ENCODE results near the gene FADS3. TPM values are rescaled to one million over a fixed set of nuclear protein-coding genes. Genes with fewer than 3 reads are reported as not detected.

Gene FADS3
- total and polyA plus RNA-seq, 9 of the 15 experiments (the other 6 are each of a cell fraction or from before 2014, with no cell fraction given), result 0.97 to 148 (median 92.7) TPM

DNA sequence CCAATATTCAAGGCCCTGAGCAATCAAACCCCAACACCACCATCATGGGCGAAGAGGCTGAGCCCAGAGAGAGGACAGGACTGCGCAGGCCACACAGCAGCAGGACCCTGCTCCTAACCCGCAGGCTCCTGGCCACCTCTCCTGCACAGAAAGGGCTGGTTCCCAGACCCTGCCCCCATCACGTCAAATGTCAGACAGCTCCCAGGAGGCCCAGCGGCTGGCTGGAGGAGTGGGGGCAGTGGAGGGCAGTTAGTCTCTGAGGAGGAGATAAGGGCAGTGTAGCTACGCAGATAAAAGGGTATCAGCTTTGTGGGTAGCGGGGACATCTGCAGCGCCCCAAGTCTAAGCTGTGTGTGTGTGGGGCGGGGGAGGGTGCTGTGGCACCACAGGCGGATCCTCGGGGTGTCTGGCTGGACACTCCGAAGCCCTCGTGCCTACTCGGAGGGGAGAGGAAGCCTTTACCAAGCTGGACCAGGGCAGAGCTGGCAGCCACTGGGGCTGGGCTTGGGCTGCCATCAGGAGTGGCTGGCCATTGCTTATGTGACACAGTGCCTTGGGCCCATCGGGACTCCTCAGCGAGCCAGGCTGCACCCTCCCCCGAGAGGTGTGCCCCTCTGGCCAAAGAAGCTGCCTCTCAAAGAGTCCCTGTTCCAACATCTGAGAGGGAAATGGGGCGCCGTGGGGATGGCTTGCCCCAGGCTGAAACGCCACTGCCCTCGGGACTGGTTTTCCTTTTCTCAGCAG, 21.5 kb downstream of the FADS3 start (continued):
- TF ChIP-seq YY1 (IDR thresholded peaks at IDR 0.05; ENCODE audit: borderline replicate concordance in 1 of 3, control insufficient read depth in 1 of 3, extremely low read depth in 1 of 3, insufficient read depth in 3 of 3, insufficient read length in 1 of 3, insufficient replicate concordance in 2 of 3, low read depth in 1 of 3, low read length in 2 of 3) (peak in 1 of 3 experiments; percentile 66), ZBTB11 (CRISPR knock-in tag; IDR thresholded peaks at IDR 0.05) (peak in 1 of 3 experiments; percentile 78; a peak in 2 of 6 replicates), ZNF592 (IDR thresholded peaks at IDR 0.05) (peak; percentile 98), POLR3A (IDR thresholded peaks at IDR 0.05; ENCODE audit: borderline replicate concordance, extremely low read depth, insufficient read depth, insufficient read length) (no peak), NKRF (IDR thresholded peaks at IDR 0.05; ENCODE audit: borderline replicate concordance) (no peak), RFX1 (IDR thresholded peaks at IDR 0.05) (no peak)

Data from K562 (cell line).